Erythroblast (primary cell): ENCODE data around the gene ABITRAM.

ENCODE experiments used
- GATA1 ChIP-seq: IDR thresholded peaks from 2 replicates; pipeline ENCODE4 v1.6.1; 2011; ENCODE audit warnings: low read depth, mild to moderate bottlenecking, control low read depth, low read length, moderate library complexity
- POLR2A ChIP-seq: IDR thresholded peaks from 2 replicates; pipeline ENCODE4 v1.6.1; 2011; ENCODE audit warnings: mild to moderate bottlenecking, low read length

DNA sequence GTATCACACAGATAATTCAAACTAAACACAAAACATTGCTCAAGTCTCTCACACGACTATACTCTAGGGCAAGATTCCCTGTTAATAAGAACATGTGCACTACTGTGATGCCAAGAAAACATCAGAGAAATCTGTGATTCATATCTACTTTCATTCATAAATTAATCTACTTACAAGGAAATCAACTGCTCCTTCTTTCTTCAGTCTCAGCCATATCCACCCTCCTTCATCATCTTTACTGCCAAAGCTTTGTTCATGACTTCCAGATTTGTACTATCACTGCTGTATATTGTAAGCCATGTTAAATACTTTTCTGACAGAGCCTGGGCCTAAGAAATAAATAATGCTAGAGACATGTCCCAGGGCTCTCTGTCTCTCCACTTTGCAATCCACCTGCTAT lies 44.0 kb downstream of the ABITRAM start:
- TF ChIP-seq POLR2A (no peak), GATA1 (no peak)
